SK-N-MC (cell line): ENCODE measurements around the gene LRCOL1.

Experiments used
- EZH2 ChIP-seq: fragments of 200-600 bp; sonication (generic); IDR thresholded peaks from one replicate; pipeline ENCODE4 v1.6.1; 2017; ENCODE audit warnings: antibody characterized with exemption
- POLR2AphosphoS5 ChIP-seq: IDR thresholded peaks from 2 replicates; pipeline ENCODE4 v1.6.1; 2012; ENCODE audit warnings: mild to moderate bottlenecking, low read depth, low read length, borderline replicate concordance

GRCh38 chr12:132570635-132571034 is 39.7 kb downstream of the LRCOL1 start:
- TF ChIP-seq POLR2AphosphoS5 (no peak; the same call in 1 of the 2 replicates), EZH2 (no peak)
